ENCODE measurements around the gene DCC.

The DCC gene

GRCh38 chr18:52844323-52844722 lies 504.3 kb downstream of the DCC start:
- no peak overlapping the region for H3K4me3 ChIP-seq (replicated peaks; ENCODE audit: low read depth, low read length)
- H3K27me3 ChIP-seq (replicated peaks; ENCODE audit: control insufficient read depth, insufficient read depth, low read length): no peaks in the 10 kb centered on the region
- TF ChIP-seq CTCF (IDR thresholded peaks at IDR 0.05; ENCODE audit: insufficient read depth, low read length, poor library complexity, severe bottlenecking): no peak
- no peaks in the 10 kb centered on the region for H3K36me3 ChIP-seq (ENCODE audit: control insufficient read depth, insufficient read depth, low read length)
- DNase-seq (ENCODE audit: extremely low read depth, insufficient read length): no peak

DNA sequence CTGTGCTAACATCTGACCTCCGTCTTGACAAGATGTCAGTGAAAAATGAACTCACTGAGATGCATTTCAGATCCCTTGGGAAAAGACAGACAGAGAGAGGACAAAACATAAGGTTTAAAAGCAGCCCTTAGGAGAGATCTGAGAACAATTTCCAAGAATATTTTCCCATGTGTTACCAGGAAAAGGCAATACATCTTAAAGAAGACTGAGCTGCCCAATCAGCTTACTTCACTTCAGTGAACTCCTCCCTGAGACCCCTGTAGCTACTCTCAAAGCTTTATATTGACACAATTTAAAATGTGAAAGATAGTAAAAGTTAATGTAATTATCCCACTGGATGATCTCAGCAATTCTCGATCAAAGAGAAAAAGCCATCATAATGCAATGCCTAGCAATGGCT lies 505.0 kb downstream of the DCC start:
- Histone ChIP-seq H3K4me3 (replicated peaks; ENCODE audit: low read depth, low read length) (no peak overlapping the region), H3K36me3 (ENCODE audit: control insufficient read depth, insufficient read depth, low read length) (no peaks in the 10 kb centered on the region), H3K27me3 (replicated peaks; ENCODE audit: control insufficient read depth, insufficient read depth, low read length) (no peaks in the 10 kb centered on the region)
- TF ChIP-seq CTCF (IDR thresholded peaks at IDR 0.05; ENCODE audit: insufficient read depth, low read length, poor library complexity, severe bottlenecking): no peak
- DNase-seq (ENCODE audit: extremely low read depth, insufficient read length): no peak

DNA sequence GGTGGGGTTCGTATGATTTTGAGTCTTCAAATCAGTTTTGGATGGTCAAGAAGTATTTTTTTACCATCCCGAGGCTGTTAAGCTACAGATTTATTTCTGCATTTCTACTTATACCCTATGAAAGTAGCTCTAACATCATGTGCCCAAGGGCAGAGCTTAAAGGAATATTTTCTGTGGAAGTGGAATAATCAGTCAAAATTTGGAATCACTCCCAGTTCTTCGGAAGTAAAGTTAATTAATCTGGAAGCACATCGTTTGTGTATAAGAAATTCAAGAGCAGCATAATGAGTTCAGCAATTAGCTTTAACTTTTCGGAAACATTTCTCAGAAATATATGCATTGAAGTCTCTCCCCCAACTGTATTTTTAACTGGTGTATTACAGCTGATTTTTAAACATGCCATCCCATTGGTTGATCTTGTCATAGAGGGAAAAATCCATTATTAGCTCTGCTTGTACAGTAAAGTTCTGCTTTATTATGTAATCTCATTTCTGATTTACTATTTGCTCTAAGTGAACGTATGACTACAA lies 510.1 kb downstream of the DCC start:
- Histone ChIP-seq H3K36me3 (ENCODE audit: control insufficient read depth, insufficient read depth, low read length) (no peaks in the 10 kb centered on the region), H3K4me3 (replicated peaks; ENCODE audit: low read depth, low read length) (no peak overlapping the region), H3K27me3 (replicated peaks; ENCODE audit: control insufficient read depth, insufficient read depth, low read length) (no peaks in the 10 kb centered on the region)
- TF ChIP-seq CTCF (IDR thresholded peaks at IDR 0.05; ENCODE audit: insufficient read depth, low read length, poor library complexity, severe bottlenecking): no peak
- DNase-seq (ENCODE audit: extremely low read depth, insufficient read length): no peak

GRCh38 chr18:52861558-52861957 lies 521.6 kb downstream of the DCC start:
- H3K27me3 ChIP-seq (replicated peaks; ENCODE audit: control insufficient read depth, insufficient read depth, low read length): no peaks in the 10 kb centered on the region
- no peaks in the 10 kb centered on the region for H3K36me3 ChIP-seq (ENCODE audit: control insufficient read depth, insufficient read depth, low read length)
- DNase-seq (ENCODE audit: extremely low read depth, insufficient read length): no peak
- no peak overlapping the region for H3K4me3 ChIP-seq (replicated peaks; ENCODE audit: low read depth, low read length)
- TF ChIP-seq CTCF (IDR thresholded peaks at IDR 0.05; ENCODE audit: insufficient read depth, low read length, poor library complexity, severe bottlenecking): no peak

GRCh38 chr18:52869349-52869923 lies 529.4 kb downstream of the DCC start:
- Histone ChIP-seq H3K27me3 (replicated peaks; ENCODE audit: control insufficient read depth, insufficient read depth, low read length) (no peaks in the 10 kb centered on the region), H3K36me3 (ENCODE audit: control insufficient read depth, insufficient read depth, low read length) (no peaks in the 10 kb centered on the region), H3K4me3 (replicated peaks; ENCODE audit: low read depth, low read length) (no peak overlapping the region)
- no peak for TF ChIP-seq CTCF (IDR thresholded peaks at IDR 0.05; ENCODE audit: insufficient read depth, low read length, poor library complexity, severe bottlenecking)
- DNase-seq (ENCODE audit: extremely low read depth, insufficient read length): no peak

All from GM06990 (cell line).